Central memory CD8-positive, alpha-beta T cell (primary cell): ENCODE data around the gene IFTAP.

Source experiments
- ATAC-seq: fragments of 150-1000 bp; cut with Tn5 transposase; replicated peaks from 2 replicates; pipeline ENCODE4 v1.10.0; 2022; ENCODE audit warnings: mild to moderate bottlenecking, moderate FRiP score, moderate number of reproducible peaks; ENCODE audit not compliant: poor library complexity, severe bottlenecking; ENCODE audit errors: extremely low read depth
- DNase-seq, 2 donors: peaks; one replicate each; pipeline ENCODE4 v3.0.0; 2021; ENCODE audit warnings: low spot score in 2 of 2
- H3K27ac Mint-ChIP-seq: one replicate; pipeline ENCODE4 v1.8.0; 2022; ENCODE audit warnings: low read depth, mild to moderate bottlenecking, moderate library complexity, mixed read lengths
- H3K27me3 Mint-ChIP-seq: one replicate; pipeline ENCODE4 v1.8.0; 2022; ENCODE audit warnings: mixed read lengths
- H3K36me3 Mint-ChIP-seq: one replicate; pipeline ENCODE4 v1.8.0; 2022; ENCODE audit warnings: mild to moderate bottlenecking, moderate library complexity, mixed read lengths; ENCODE audit not compliant: insufficient read depth
- H3K4me1 Mint-ChIP-seq: one replicate; pipeline ENCODE4 v1.8.0; 2022; ENCODE audit warnings: mixed read lengths
- H3K4me3 Mint-ChIP-seq: one replicate; pipeline ENCODE4 v1.8.0; 2022; ENCODE audit warnings: mild to moderate bottlenecking, moderate library complexity, mixed read lengths
- H3K9me3 Mint-ChIP-seq: one replicate; pipeline ENCODE4 v1.8.0; 2022; ENCODE audit warnings: mixed read lengths

The IFTAP gene

GRCh38 chr11:36577373-36577772 lies 16.9 kb upstream of the IFTAP start:
- peaks cover 23% of the 10 kb centered on the region for H3K27me3 Mint-ChIP-seq
- H3K27ac Mint-ChIP-seq: no peak overlapping the region
- H3K4me3 Mint-ChIP-seq: no peak overlapping the region
- H3K36me3 Mint-ChIP-seq: no peaks in the 10 kb centered on the region
- H3K9me3 Mint-ChIP-seq: no peaks in the 10 kb centered on the region
- DNase-seq: no peak
- no peaks in the 10 kb centered on the region for H3K4me1 Mint-ChIP-seq
- no peak for ATAC-seq

DNA sequence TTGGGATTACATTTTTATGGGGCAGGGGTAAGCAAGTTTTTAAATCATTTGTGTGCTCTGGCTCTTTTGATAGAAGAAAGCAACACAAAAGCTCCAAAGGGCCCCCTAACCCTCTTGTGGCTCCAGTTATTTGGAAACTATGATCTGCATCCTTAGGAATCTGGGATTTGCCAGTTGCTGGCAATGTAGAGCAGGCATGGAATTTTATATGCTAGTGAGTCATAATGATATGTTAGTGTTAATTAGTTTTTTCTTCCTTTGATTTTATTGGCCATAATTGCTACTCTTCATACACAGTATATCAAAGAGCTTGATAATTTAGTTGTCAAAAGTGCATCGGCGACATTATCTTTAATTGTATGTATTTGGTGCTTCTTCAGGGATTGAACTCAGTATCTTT lies 16.4 kb upstream of the IFTAP start:
- ATAC-seq (no peak), DNase-seq (no peak)
- Mint-ChIP-seq H3K27me3 (peaks cover 19% of the 10 kb centered on the region), H3K4me1 (no peaks in the 10 kb centered on the region), H3K27ac (no peak overlapping the region), H3K36me3 (no peaks in the 10 kb centered on the region), H3K9me3 (no peaks in the 10 kb centered on the region), H3K4me3 (no peak overlapping the region)

- Mint-ChIP-seq H3K27me3 (peaks cover 23% of the 10 kb centered on the region), H3K4me3 (no peak overlapping the region), H3K9me3 (no peaks in the 10 kb centered on the region), H3K4me1 (no peaks in the 10 kb centered on the region), H3K27ac (no peak overlapping the region), H3K36me3 (no peaks in the 10 kb centered on the region)
- ATAC-seq (no peak), DNase-seq (no peak)
Measured at GRCh38 chr11:36578458-36578857, 15.8 kb upstream of the IFTAP start.

DNA sequence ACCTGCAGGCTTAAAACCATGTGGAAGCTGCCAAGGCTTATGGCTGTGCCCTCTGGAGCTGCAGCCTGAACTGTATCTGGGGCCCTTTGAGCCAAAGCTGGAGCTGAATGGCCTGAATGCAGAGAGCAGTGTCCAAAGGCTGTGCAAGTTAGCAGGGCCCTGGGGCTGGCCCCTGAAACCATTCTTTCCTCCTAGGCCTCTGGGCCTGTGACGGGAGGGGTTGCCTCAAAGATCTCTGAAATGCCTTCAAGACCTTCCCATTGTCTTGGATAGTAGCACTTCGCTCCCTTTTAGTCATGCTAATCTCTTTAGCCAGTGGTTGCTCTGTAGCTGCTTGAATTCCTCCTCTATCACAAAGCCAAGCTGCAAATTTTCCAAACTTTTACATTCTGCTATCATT lies 12.8 kb upstream of the IFTAP start:
- Mint-ChIP-seq H3K27me3 (peaks cover 9% of the 10 kb centered on the region), H3K4me3 (no peak overlapping the region), H3K4me1 (no peaks in the 10 kb centered on the region), H3K9me3 (no peaks in the 10 kb centered on the region), H3K27ac (no peak overlapping the region), H3K36me3 (no peaks in the 10 kb centered on the region)
- no peak for DNase-seq
- no peak for ATAC-seq

GRCh38 chr11:36583667-36584066 lies 10.6 kb upstream of the IFTAP start:
- H3K36me3 Mint-ChIP-seq: no peaks in the 10 kb centered on the region
- no peak for DNase-seq
- H3K27ac Mint-ChIP-seq: no peak overlapping the region
- ATAC-seq: no peak
- no peaks in the 10 kb centered on the region for H3K9me3 Mint-ChIP-seq
- peaks cover 22% of the 10 kb centered on the region for H3K27me3 Mint-ChIP-seq
- H3K4me3 Mint-ChIP-seq: no peak overlapping the region
- H3K4me1 Mint-ChIP-seq: no peaks in the 10 kb centered on the region

DNA sequence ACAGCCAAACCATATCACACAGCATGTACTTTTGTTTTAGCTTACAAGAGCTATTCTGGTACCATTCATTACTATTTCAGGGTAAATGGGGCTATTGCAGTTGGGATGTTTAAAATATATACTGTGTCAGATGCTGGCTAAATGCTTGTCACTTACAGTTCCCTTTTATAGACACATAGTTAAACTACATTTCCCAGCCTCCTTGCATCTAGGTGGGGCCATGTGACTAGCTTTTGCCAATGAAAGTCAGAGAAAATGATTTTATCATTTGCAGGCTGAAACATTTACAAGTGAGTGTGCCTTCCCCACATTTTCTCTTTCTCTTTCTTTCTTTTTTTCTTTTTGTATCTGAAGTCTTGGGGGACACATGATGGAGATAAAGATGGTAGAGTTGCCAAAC lies 7.8 kb upstream of the IFTAP start:
- Mint-ChIP-seq H3K9me3 (no peaks in the 10 kb centered on the region), H3K27ac (no peak overlapping the region), H3K27me3 (peaks cover 50% of the 10 kb centered on the region), H3K4me3 (no peak overlapping the region), H3K36me3 (no peaks in the 10 kb centered on the region), H3K4me1 (no peaks in the 10 kb centered on the region)
- ATAC-seq: no peak
- no peak for DNase-seq

- no peak for ATAC-seq
- Mint-ChIP-seq H3K36me3 (peaks cover under 1% of the 10 kb centered on the region), H3K27ac (no peak overlapping the region), H3K4me3 (no peak overlapping the region), H3K4me1 (no peaks in the 10 kb centered on the region), H3K27me3 (peaks cover 63% of the 10 kb centered on the region), H3K9me3 (no peaks in the 10 kb centered on the region)
- DNase-seq: no peak
Measured at GRCh38 chr11:36588099-36588498, 6.2 kb upstream of the IFTAP start.

GRCh38 chr11:36590513-36590912 lies 3.8 kb upstream of the IFTAP start:
- Mint-ChIP-seq H3K4me3 (no peak overlapping the region), H3K36me3 (peaks cover 3% of the 10 kb centered on the region), H3K27me3 (peaks cover 79% of the 10 kb centered on the region)

DNA sequence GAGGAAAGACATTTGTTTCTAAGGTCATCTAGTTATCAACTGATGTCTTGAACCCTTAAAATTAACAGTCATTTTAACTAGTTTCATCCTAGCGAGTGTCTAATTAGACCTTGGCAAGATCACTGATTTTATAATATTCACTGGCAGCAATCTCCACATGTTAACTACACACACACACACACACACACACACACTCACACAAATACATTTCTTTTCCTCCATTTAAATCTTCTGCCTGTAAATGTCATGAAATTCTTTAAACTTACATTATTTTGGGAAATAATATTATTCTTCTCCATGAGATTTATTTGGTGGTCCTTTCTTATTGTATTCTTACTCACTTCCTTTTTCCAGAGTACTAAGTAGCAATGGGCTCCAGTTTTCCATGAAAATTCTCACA lies 2.9 kb upstream of the IFTAP start:
- Mint-ChIP-seq H3K27me3 (peaks cover 81% of the 10 kb centered on the region), H3K9me3 (no peaks in the 10 kb centered on the region), H3K4me3 (no peak overlapping the region), H3K4me1 (peaks cover 12% of the 10 kb centered on the region), H3K36me3 (peaks cover 3% of the 10 kb centered on the region), H3K27ac (no peak overlapping the region)
- ATAC-seq (no peak), DNase-seq (no peak)

More at GRCh38 chr11:36590513-36590912, 3.8 kb upstream of the IFTAP start:
- no peak overlapping the region for H3K27ac Mint-ChIP-seq
- no peaks in the 10 kb centered on the region for H3K9me3 Mint-ChIP-seq
- ATAC-seq (no peak), DNase-seq (no peak)
- peaks cover 12% of the 10 kb centered on the region for H3K4me1 Mint-ChIP-seq

DNA sequence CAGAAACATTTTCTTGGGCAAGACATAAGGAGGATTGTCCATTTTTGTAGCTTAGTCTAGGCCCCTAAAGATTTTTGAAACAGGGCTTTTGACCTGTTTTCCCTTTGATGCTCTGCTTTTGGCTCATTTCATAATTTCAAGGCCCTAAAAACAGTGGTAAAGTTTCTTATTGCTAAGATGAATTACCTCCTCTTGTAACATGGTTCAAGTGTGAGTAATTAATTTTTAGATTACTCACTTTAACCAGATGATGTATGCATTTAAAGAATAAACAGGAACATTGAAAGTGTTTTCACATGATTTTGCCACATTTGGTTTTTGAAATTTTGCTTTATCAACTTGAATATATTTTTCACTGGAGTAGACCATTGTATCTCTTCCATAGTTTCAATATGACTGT lies 2.6 kb downstream of the IFTAP start:
- no peak for ATAC-seq
- Mint-ChIP-seq H3K9me3 (no peaks in the 10 kb centered on the region), H3K27me3 (peaks cover 55% of the 10 kb centered on the region), H3K27ac (no peak overlapping the region), H3K4me1 (peaks cover 12% of the 10 kb centered on the region), H3K4me3 (no peak overlapping the region), H3K36me3 (peaks cover 3% of the 10 kb centered on the region)
- DNase-seq: no peak

GRCh38 chr11:36598051-36598450 lies 3.7 kb downstream of the IFTAP start, which contains the start of gene RAG2:
RAG2 (minus strand) TSS chr11:36598236; CDS start chr11:36594168, 4,068 bp downstream.
- no peak for DNase-seq
- peaks cover 12% of the 10 kb centered on the region for H3K4me1 Mint-ChIP-seq
- peaks cover 57% of the 10 kb centered on the region for H3K27me3 Mint-ChIP-seq
- H3K27ac Mint-ChIP-seq: no peak within 1 kb of the TSS
- peaks cover 3% of the 10 kb centered on the region for H3K36me3 Mint-ChIP-seq
- H3K4me3 Mint-ChIP-seq: no peak within 1 kb of the TSS
- ATAC-seq: no peak
- no peaks in the 10 kb centered on the region for H3K9me3 Mint-ChIP-seq

GRCh38 chr11:36600180-36600579 lies 5.9 kb downstream of the IFTAP start:
- Mint-ChIP-seq H3K4me1 (peaks cover 1% of the 10 kb centered on the region), H3K9me3 (no peaks in the 10 kb centered on the region), H3K27me3 (peaks cover 50% of the 10 kb centered on the region), H3K27ac (no peak overlapping the region), H3K36me3 (no peaks in the 10 kb centered on the region), H3K4me3 (no peak overlapping the region)
- ATAC-seq (no peak), DNase-seq (no peak)

DNA sequence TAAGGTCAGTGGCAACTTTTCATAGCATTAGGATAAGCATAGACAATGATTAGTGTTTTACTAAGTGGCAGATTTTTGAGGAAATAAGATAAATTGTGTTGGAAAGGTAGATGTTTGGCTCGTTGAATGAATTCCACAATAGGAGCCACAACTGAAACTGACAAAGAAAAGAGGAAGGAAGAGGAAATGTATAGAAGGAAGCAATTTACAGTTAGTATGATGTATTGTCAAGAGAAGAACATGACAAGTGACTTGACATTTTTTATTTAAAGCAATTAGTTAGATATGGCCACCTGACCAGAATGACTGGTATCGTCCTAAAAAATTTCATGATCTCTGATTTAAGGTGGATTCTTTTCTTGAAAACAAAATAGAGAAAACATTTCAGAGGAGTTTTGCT lies 6.9 kb downstream of the IFTAP start:
- no peaks in the 10 kb centered on the region for H3K9me3 Mint-ChIP-seq
- H3K4me3 Mint-ChIP-seq: no peak overlapping the region
- no peak overlapping the region for H3K27ac Mint-ChIP-seq
- no peaks in the 10 kb centered on the region for H3K36me3 Mint-ChIP-seq
- no peaks in the 10 kb centered on the region for H3K4me1 Mint-ChIP-seq
- no peak for ATAC-seq
- DNase-seq: no peak
- peaks cover 45% of the 10 kb centered on the region for H3K27me3 Mint-ChIP-seq

GRCh38 chr11:36602135-36602534 lies 7.8 kb downstream of the IFTAP start:
- Mint-ChIP-seq H3K36me3 (no peaks in the 10 kb centered on the region), H3K4me3 (no peak overlapping the region), H3K9me3 (no peaks in the 10 kb centered on the region), H3K4me1 (no peaks in the 10 kb centered on the region), H3K27ac (no peak overlapping the region), H3K27me3 (peaks cover 45% of the 10 kb centered on the region)
- ATAC-seq (no peak), DNase-seq (no peak)
